GM12878 (cell line): ENCODE measurements around the gene KCNQ1.

Source experiments
- BHLHE40 ChIP-seq, 2 experiments: fragments of 450-650 bp in 1 of 2; IDR thresholded peaks; 2 replicates each; pipeline ENCODE4 v1.6.1; 2011 to 2017; ENCODE audit warnings: low read depth in 2 of 2, borderline replicate concordance in 1 of 2, improper control_type of control experiment in 1 of 2, low read length in 1 of 2, mild to moderate bottlenecking in 1 of 2
- BMI1 ChIP-seq: fragments of 450-650 bp; IDR thresholded peaks from 2 replicates; pipeline ENCODE4 v1.6.1; 2016; ENCODE audit warnings: mild to moderate bottlenecking, moderate library complexity, borderline replicate concordance
- CEBPZ ChIP-seq: fragments of 150-350 bp; IDR thresholded peaks from 2 replicates; pipeline ENCODE4 v1.6.1; 2016; ENCODE audit warnings: low read depth, low read length
- CTCF ChIP-seq, 3 experiments: IDR thresholded peaks in 2 of 3; conservative IDR thresholded peaks in 1 of 3; 2 replicates each; pipeline ENCODE4 v1.5.1; 2011; ENCODE audit warnings: low read depth in 3 of 3, low read length in 3 of 3, mild to moderate bottlenecking in 3 of 3, control low read depth in 2 of 3, moderate library complexity in 2 of 3, inconsistent platforms in 1 of 3, mixed read lengths in 1 of 3; ENCODE audit not compliant: control insufficient read depth in 2 of 3, insufficient read depth in 1 of 3; ENCODE audit errors: extremely low read depth in 1 of 3
- EGR1 ChIP-seq, 2 experiments: IDR thresholded peaks; 1 replicate in 1 of 2; 2 replicates in 1 of 2; pipeline ENCODE4 v1.6.1; 2011 to 2012; ENCODE audit warnings: low read depth in 2 of 2, low read length in 2 of 2, borderline replicate concordance in 1 of 2, mild to moderate bottlenecking in 1 of 2, moderate library complexity in 1 of 2
- EZH2 ChIP-seq: IDR thresholded peaks from 2 replicates; pipeline ENCODE4 v1.6.1; 2012; ENCODE audit warnings: low read depth, mild to moderate bottlenecking, control low read depth, inconsistent platforms, low read length, borderline replicate concordance; ENCODE audit not compliant: control insufficient read depth
- IRF4 ChIP-seq: IDR thresholded peaks from 2 replicates; pipeline ENCODE4 v1.6.1; 2011; ENCODE audit warnings: low read depth, low read length
- JUND ChIP-seq: IDR thresholded peaks from 2 replicates; pipeline ENCODE4 v1.6.1; 2012; ENCODE audit warnings: low read depth, mild to moderate bottlenecking, low read length, improper control_type of control experiment, moderate library complexity
- MEF2A ChIP-seq: IDR thresholded peaks from 2 replicates; pipeline ENCODE4 v1.6.1; 2011; ENCODE audit warnings: low read depth, mild to moderate bottlenecking, low read length, moderate library complexity; ENCODE audit not compliant: insufficient read depth
- POLR2A ChIP-seq: IDR thresholded peaks from 2 replicates; pipeline ENCODE4 v1.6.1; 2011; ENCODE audit warnings: low read depth, mild to moderate bottlenecking, low read length
- POLR2AphosphoS5 ChIP-seq: IDR thresholded peaks from 2 replicates; pipeline ENCODE4 v1.6.1; 2011; ENCODE audit warnings: mild to moderate bottlenecking, low read length, inconsistent platforms
- RAD21 ChIP-seq: IDR thresholded peaks from 2 replicates; pipeline ENCODE4 v1.6.1; 2011; ENCODE audit warnings: mild to moderate bottlenecking, low read depth, low read length, moderate library complexity; ENCODE audit not compliant: insufficient read depth
- ZNF274 ChIP-seq: IDR thresholded peaks from one replicate; pipeline ENCODE4 v1.8.0; 2011; ENCODE audit not compliant: insufficient read length, insufficient read depth

- TF ChIP-seq CEBPZ (no peak), BHLHE40 (IDR thresholded peaks at IDR 0.05; ENCODE audit: borderline replicate concordance in 1 of 2, low read depth in 2 of 2, low read length in 1 of 2) (no peak), CTCF (IDR thresholded peaks at IDR 0.05 in 2 of 3, conservative IDR thresholded peaks at IDR 0.05 in 1 of 3; ENCODE audit: control insufficient read depth in 2 of 3, extremely low read depth in 1 of 3, insufficient read depth in 1 of 3, low read depth in 3 of 3, low read length in 3 of 3) (no peak), BMI1 (no peak), POLR2AphosphoS5 (no peak), ZNF274 (no peak), MEF2A (no peak), JUND (no peak), EZH2 (no peak), POLR2A (no peak), RAD21 (no peak), IRF4 (no peak), EGR1 (IDR thresholded peaks at IDR 0.05; ENCODE audit: borderline replicate concordance in 1 of 2, low read depth in 2 of 2, low read length in 2 of 2) (no peak)
Measured at GRCh38 chr11:2827792-2828191, 383.0 kb downstream of the KCNQ1 start.
